Fibroblast of mammary gland (primary cell): ENCODE measurements around the gene ADSS1.

ENCODE experiments used
- DNase-seq: peaks from one replicate; pipeline ENCODE4 v3.0.0-alpha.2; 2010; ENCODE audit warnings: low read depth
- H3K4me3 ChIP-seq: 2 replicates; pipeline ENCODE4 v1.5.1; 2011; ENCODE audit warnings: low read depth, mild to moderate bottlenecking, low read length, moderate library complexity; ENCODE audit not compliant: control insufficient read depth
- CTCF ChIP-seq: conservative IDR thresholded peaks from 2 replicates; pipeline ENCODE4 v1.5.1; 2011; ENCODE audit warnings: low read depth, low read length, inconsistent platforms; ENCODE audit not compliant: control insufficient read depth, insufficient read depth

The ADSS1 gene

GRCh38 chr14:104688505-104689108, 35.4 kb upstream of the ADSS1 start:
- peak overlapping the region; percentile 36 for H3K4me3 ChIP-seq
- peak; percentile 47 for DNase-seq

GRCh38 chr14:104689109-104689880, 34.7 kb upstream of the ADSS1 start, which contains the start of gene INF2:
TSS of gene INF2 (plus strand) at chr14:104689618. CDS start at chr14:104701366, 11,748 bp downstream.
- H3K4me3 ChIP-seq: peak within 1 kb of the TSS; percentile 79
- peak; percentile 25 for DNase-seq
- no peak for TF ChIP-seq CTCF

More at GRCh38 chr14:104688505-104689108, 35.4 kb upstream of the ADSS1 start:
- no peak for TF ChIP-seq CTCF

GRCh38 chr14:104689881-104690711, 33.9 kb upstream of the ADSS1 start:
- H3K4me3 ChIP-seq: peak overlapping the region; percentile 79
- no peak for TF ChIP-seq CTCF
- peak; percentile 25 for DNase-seq

DNA sequence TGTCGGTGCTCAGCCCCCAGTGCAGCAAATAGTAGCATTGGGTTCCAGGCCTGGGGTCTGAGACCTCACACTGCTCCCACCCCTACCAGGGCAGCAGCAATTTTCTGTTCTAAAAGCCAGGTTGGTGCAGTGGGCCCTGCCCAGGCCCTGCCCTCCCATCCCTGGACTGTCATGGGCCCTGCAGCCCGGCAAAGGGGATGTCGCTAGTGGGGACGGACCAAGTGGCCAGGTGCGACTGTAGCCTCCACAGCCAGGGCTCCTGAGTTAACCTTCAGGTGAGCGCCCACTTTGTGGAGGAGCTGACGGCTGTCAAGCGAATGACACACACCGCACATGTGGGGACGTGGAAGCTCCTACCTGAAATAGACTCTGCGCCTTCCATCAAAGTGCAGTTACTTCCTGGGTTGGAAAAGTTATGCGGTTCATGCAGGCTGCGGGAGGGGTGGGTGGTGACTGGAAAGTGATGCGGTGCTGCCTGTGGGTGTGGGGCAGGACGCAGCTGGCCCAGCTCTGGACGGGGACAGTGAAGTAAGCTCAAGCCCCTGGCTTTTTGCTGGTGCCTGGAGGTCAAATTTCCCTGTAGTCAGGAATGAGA, 33.1 kb upstream of the ADSS1 start:
- H3K4me3 ChIP-seq: peak overlapping the region; percentile 79
- DNase-seq: no peak
- TF ChIP-seq CTCF: no peak

DNA sequence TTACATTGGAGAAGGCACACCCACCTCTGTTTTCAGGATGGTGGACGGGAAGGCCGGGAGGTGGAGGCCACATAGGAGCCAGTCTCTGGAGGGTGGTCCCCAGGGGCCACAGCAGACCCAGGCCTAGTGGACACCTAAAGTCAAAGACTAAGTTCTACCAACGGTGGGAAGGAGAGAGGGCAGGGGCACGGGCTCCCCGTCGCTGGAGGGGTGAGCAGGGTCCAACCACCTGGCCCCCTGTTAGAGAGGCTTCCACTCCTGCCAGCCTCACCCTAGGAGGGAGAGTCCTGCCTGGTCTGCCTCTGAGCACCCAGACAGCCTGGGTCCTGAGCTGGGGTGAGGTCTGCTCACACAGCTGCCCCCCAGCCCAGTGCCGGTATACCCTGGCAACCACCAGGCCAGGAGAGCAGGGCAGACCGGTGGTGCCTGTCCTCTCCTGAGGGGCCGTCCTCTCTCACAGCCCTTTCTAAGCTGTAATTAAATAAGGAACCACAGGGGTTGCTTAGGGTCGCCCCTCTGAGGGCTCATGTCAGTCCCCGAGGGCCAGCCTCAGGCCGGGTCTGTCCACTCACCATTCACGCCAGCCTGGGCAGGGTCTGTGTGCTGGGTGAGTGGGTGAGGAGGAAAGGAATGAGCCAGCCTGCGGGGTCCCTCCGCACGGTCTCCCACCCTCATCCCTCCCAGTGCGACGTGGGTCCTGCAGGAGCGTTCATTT, 32.3 kb upstream of the ADSS1 start:
- no peak for DNase-seq
- no peak for TF ChIP-seq CTCF
- peak overlapping the region; percentile 79 for H3K4me3 ChIP-seq
